Measurements from ENCODE around the gene ADH6.

ADH6 gene

GRCh38 chr4:99185581-99185980, 33.5 kb downstream of the ADH6 start:
- Histone ChIP-seq H3K4me3 (ENCODE audit: low read depth, low read length) (peak overlapping the region; percentile 26), H2BK12ac (ENCODE audit: low read length) (no peak overlapping the region), H3K9ac (ENCODE audit: low read length) (no peak overlapping the region), H3K4me2 (ENCODE audit: low read length) (no peak overlapping the region), H4K91ac (ENCODE audit: low read depth, low read length) (no peak overlapping the region), H2BK5ac (ENCODE audit: low read depth, low read length, poor library complexity) (no peak overlapping the region), H4K8ac (ENCODE audit: low read depth, low read length) (no peak overlapping the region), H2AFZ (ENCODE audit: insufficient read depth, low read length, poor library complexity) (no peak overlapping the region), H3K23ac (ENCODE audit: low read length) (no peak overlapping the region), H3K79me2 (ENCODE audit: control insufficient read depth, insufficient read depth, low read length, poor library complexity) (no peaks in the 10 kb centered on the region), H3K27me3 (ENCODE audit: insufficient read depth, low read length) (no peaks in the 10 kb centered on the region), H3K4ac (ENCODE audit: low read depth, low read length) (no peak overlapping the region), H3K18ac (ENCODE audit: low read length) (no peak overlapping the region), H3K9me3 (ENCODE audit: insufficient read depth, low read depth, low read length) (peaks cover 1% of the 10 kb centered on the region), H3K79me1 (ENCODE audit: low read length) (no peaks in the 10 kb centered on the region), H4K12ac (ENCODE audit: low read depth, low read length) (no peak overlapping the region), H3K27ac (ENCODE audit: low read depth, low read length) (no peak overlapping the region), H2AK5ac (ENCODE audit: low read length) (no peak overlapping the region), H2BK120ac (ENCODE audit: insufficient read depth, low read length, poor library complexity) (no peak overlapping the region), H3K14ac (ENCODE audit: low read length) (no peak overlapping the region), H3K36me3 (ENCODE audit: control insufficient read depth in 1 of 2, insufficient read depth in 2 of 2, low read length in 2 of 2) (peaks cover 0 to 3% of the 10 kb centered on the region in 2 experiments), H3K4me1 (ENCODE audit: control insufficient read depth in 1 of 2, insufficient read depth in 2 of 2, low read length in 2 of 2) (peaks cover 0 to 7% of the 10 kb centered on the region in 2 experiments)
- WGBS (ENCODE audit: extremely low coverage, insufficient coverage, insufficient read length) = no CpG with 5 or more reads among the region's 2 CpGs
- no peak for DNase-seq

DNA sequence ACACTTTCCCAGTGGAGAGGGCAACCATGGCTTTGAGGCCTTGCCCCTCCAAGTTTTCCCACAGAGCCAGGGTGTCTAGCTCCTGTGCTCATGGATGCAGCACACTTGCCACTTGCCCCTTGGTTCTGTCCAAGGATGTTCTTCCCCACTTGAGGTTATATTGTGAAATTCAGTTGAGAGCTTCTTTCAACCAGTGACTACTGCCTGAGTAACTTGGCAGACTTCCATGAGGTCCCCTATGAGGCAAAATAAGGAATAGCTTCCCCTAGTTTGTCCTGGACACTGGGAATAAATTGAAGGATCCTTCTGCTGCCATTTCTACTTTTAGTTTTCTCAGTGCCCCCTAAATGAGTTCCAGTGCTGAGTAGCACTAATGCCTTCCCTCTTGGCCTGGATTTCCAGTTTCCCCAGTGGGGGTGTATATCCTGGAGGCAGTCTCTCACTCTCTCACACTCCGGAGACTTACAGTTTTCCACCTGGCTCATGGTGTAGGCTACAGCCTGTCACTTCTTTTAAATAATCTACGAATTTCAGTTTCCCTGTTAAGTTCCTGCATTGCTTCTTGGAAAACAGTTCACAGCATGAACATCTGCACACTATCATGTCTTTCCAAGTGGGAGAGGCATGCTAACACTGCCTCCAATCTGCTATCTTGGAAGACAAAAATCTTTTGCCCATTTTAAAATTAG, 38.5 kb downstream of the ADH6 start:
- H4K8ac ChIP-seq (ENCODE audit: low read depth, low read length) = no peak overlapping the region
- no peak overlapping the region for H3K4me3 ChIP-seq (ENCODE audit: low read depth, low read length)
- H4K12ac ChIP-seq (ENCODE audit: low read depth, low read length) = no peak overlapping the region
- WGBS (ENCODE audit: extremely low coverage, insufficient coverage, insufficient read length) = no CpG with 5 or more reads among the region's 2 CpGs
- no peak overlapping the region for H3K4ac ChIP-seq (ENCODE audit: low read depth, low read length)
- no peak overlapping the region for H3K14ac ChIP-seq (ENCODE audit: low read length)
- no peak overlapping the region for H2BK120ac ChIP-seq (ENCODE audit: insufficient read depth, low read length, poor library complexity)
- H2BK5ac ChIP-seq (ENCODE audit: low read depth, low read length, poor library complexity) = no peak overlapping the region
- H2AK5ac ChIP-seq (ENCODE audit: low read length) = no peak overlapping the region
- no peak overlapping the region for H2BK12ac ChIP-seq (ENCODE audit: low read length)
- peak; percentile 5 to 25 for DNase-seq
- no peak overlapping the region for H3K9ac ChIP-seq (ENCODE audit: low read length)
- no peak overlapping the region for H3K23ac ChIP-seq (ENCODE audit: low read length)
- no peak overlapping the region for H4K91ac ChIP-seq (ENCODE audit: low read depth, low read length)
- peaks cover 1% of the 10 kb centered on the region for H3K9me3 ChIP-seq (ENCODE audit: insufficient read depth, low read depth, low read length)
- H3K27ac ChIP-seq (ENCODE audit: low read depth, low read length) = no peak overlapping the region
- H3K4me1 ChIP-seq (ENCODE audit: control insufficient read depth in 1 of 2, insufficient read depth in 2 of 2, low read length in 2 of 2) = no peaks in the 10 kb centered on the region
- H3K4me2 ChIP-seq (ENCODE audit: low read length) = no peak overlapping the region
- H3K79me1 ChIP-seq (ENCODE audit: low read length) = no peaks in the 10 kb centered on the region
- peaks cover 0 to 2% of the 10 kb centered on the region in 2 experiments for H3K36me3 ChIP-seq (ENCODE audit: control insufficient read depth in 1 of 2, insufficient read depth in 2 of 2, low read length in 2 of 2)
- no peak overlapping the region for H3K18ac ChIP-seq (ENCODE audit: low read length)
- no peaks in the 10 kb centered on the region for H3K79me2 ChIP-seq (ENCODE audit: control insufficient read depth, insufficient read depth, low read length, poor library complexity)
- H3K27me3 ChIP-seq (ENCODE audit: insufficient read depth, low read length) = no peaks in the 10 kb centered on the region
- no peak overlapping the region for H2AFZ ChIP-seq (ENCODE audit: insufficient read depth, low read length, poor library complexity)

DNA sequence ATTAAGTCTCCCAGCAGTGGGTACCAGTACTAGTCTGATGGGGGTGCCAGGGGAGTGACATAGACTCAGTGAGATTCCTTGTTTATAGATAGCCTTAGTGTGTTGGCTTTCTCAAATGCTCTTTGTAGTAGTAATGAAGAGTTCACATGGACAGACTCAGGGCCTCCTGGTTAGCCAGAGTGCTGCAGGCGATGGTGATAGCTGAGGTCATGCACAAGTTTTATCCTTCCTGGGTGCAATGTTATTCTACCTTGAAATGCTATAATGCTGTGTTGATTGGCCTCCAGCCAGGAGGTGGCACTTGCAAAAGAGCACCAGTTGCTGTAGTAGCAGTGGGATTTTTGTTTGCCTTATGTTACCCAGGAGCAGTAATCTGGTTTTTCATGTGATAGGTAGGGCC, 39.4 kb downstream of the ADH6 start:
- Histone ChIP-seq H2BK5ac (ENCODE audit: low read depth, low read length, poor library complexity) (no peak overlapping the region), H3K79me2 (ENCODE audit: control insufficient read depth, insufficient read depth, low read length, poor library complexity) (no peaks in the 10 kb centered on the region), H3K27ac (ENCODE audit: low read depth, low read length) (no peak overlapping the region), H3K9ac (ENCODE audit: low read length) (no peak overlapping the region), H3K23ac (ENCODE audit: low read length) (no peak overlapping the region), H3K14ac (ENCODE audit: low read length) (no peak overlapping the region), H3K36me3 (ENCODE audit: control insufficient read depth in 1 of 2, insufficient read depth in 2 of 2, low read length in 2 of 2) (peaks cover 0 to 2% of the 10 kb centered on the region in 2 experiments), H4K8ac (ENCODE audit: low read depth, low read length) (no peak overlapping the region), H3K79me1 (ENCODE audit: low read length) (no peaks in the 10 kb centered on the region), H3K18ac (ENCODE audit: low read length) (no peak overlapping the region), H2AFZ (ENCODE audit: insufficient read depth, low read length, poor library complexity) (no peak overlapping the region), H2AK5ac (ENCODE audit: low read length) (no peak overlapping the region), H2BK120ac (ENCODE audit: insufficient read depth, low read length, poor library complexity) (no peak overlapping the region), H3K4me1 (ENCODE audit: control insufficient read depth in 1 of 2, insufficient read depth in 2 of 2, low read length in 2 of 2) (no peaks in the 10 kb centered on the region), H3K4me3 (ENCODE audit: low read depth, low read length) (no peak overlapping the region), H3K9me3 (ENCODE audit: insufficient read depth, low read depth, low read length) (no peaks in the 10 kb centered on the region), H4K91ac (ENCODE audit: low read depth, low read length) (no peak overlapping the region), H3K4ac (ENCODE audit: low read depth, low read length) (no peak overlapping the region), H2BK12ac (ENCODE audit: low read length) (no peak overlapping the region), H3K4me2 (ENCODE audit: low read length) (no peak overlapping the region), H4K12ac (ENCODE audit: low read depth, low read length) (no peak overlapping the region), H3K27me3 (ENCODE audit: insufficient read depth, low read length) (no peaks in the 10 kb centered on the region)
- WGBS (ENCODE audit: extremely low coverage, insufficient coverage, insufficient read length) = no CpG with 5 or more reads among the region's 1 CpG
- DNase-seq = peak; percentile 94 to 96

- H3K4ac ChIP-seq (ENCODE audit: low read depth, low read length) = no peak overlapping the region
- no peak overlapping the region for H2BK120ac ChIP-seq (ENCODE audit: insufficient read depth, low read length, poor library complexity)
- H3K27ac ChIP-seq (ENCODE audit: low read depth, low read length) = no peak overlapping the region
- no peak overlapping the region for H4K8ac ChIP-seq (ENCODE audit: low read depth, low read length)
- H3K79me1 ChIP-seq (ENCODE audit: low read length) = no peaks in the 10 kb centered on the region
- H3K18ac ChIP-seq (ENCODE audit: low read length) = no peak overlapping the region
- no peak overlapping the region for H4K91ac ChIP-seq (ENCODE audit: low read depth, low read length)
- no peak overlapping the region for H3K14ac ChIP-seq (ENCODE audit: low read length)
- no peaks in the 10 kb centered on the region for H3K27me3 ChIP-seq (ENCODE audit: insufficient read depth, low read length)
- no peak overlapping the region for H3K9ac ChIP-seq (ENCODE audit: low read length)
- no peaks in the 10 kb centered on the region for H3K79me2 ChIP-seq (ENCODE audit: control insufficient read depth, insufficient read depth, low read length, poor library complexity)
- H3K23ac ChIP-seq (ENCODE audit: low read length) = no peak overlapping the region
- no peak overlapping the region for H4K12ac ChIP-seq (ENCODE audit: low read depth, low read length)
- H3K9me3 ChIP-seq (ENCODE audit: insufficient read depth, low read depth, low read length) = no peaks in the 10 kb centered on the region
- no peak overlapping the region for H3K4me2 ChIP-seq (ENCODE audit: low read length)
- H3K4me3 ChIP-seq (ENCODE audit: low read depth, low read length) = no peak overlapping the region
- no CpG with 5 or more reads among the region's 2 CpGs for WGBS (ENCODE audit: extremely low coverage, insufficient coverage, insufficient read length)
- H2AK5ac ChIP-seq (ENCODE audit: low read length) = no peak overlapping the region
- H2BK5ac ChIP-seq (ENCODE audit: low read depth, low read length, poor library complexity) = no peak overlapping the region
- DNase-seq = no peak
- H2BK12ac ChIP-seq (ENCODE audit: low read length) = no peak overlapping the region
- peaks cover 0 to 2% of the 10 kb centered on the region in 2 experiments for H3K36me3 ChIP-seq (ENCODE audit: control insufficient read depth in 1 of 2, insufficient read depth in 2 of 2, low read length in 2 of 2)
- no peaks in the 10 kb centered on the region for H3K4me1 ChIP-seq (ENCODE audit: control insufficient read depth in 1 of 2, insufficient read depth in 2 of 2, low read length in 2 of 2)
- H2AFZ ChIP-seq (ENCODE audit: insufficient read depth, low read length, poor library complexity) = no peak overlapping the region
Measured at GRCh38 chr4:99179178-99179577, 39.9 kb downstream of the ADH6 start.
